Body of pancreas (tissue), 4 donors: ENCODE measurements around the gene KRT32. TPM values are rescaled to one million over a fixed set of nuclear protein-coding genes. Genes with fewer than 3 reads are reported as not detected.

Source experiments
- ATAC-seq: fragments of 150-250 bp; one replicate; pipeline ENCODE4 v1.9.1; 2016
- DNase-seq, 4 donors: peaks; one replicate each; pipeline ENCODE4 v3.0.0-alpha.2; 2019
- H3K27ac ChIP-seq, 4 donors: fragments of 200-600 bp; sonication (generic); 1 replicate in 3 of 4; 2 replicates in 1 of 4; pipeline versions ENCODE4 v1.5.1 to v1.6.1; 2016 to 2019; ENCODE audit warnings: mild to moderate bottlenecking in 1 of 4, mixed read lengths in 1 of 4, moderate library complexity in 1 of 4
- H3K27me3 ChIP-seq, 2 donors: fragments of 200-600 bp; sonication (generic); one replicate each; pipeline ENCODE4 v1.6.0; 2016; ENCODE audit warnings: mild to moderate bottlenecking in 1 of 2
- H3K36me3 ChIP-seq, 2 donors: fragments of 200-600 bp; sonication (generic); replicated peaks in 1 of 2; 2 replicates each; pipeline ENCODE4 v1.5.1; 2016; ENCODE audit warnings: low read depth in 2 of 2; ENCODE audit not compliant: insufficient read depth in 1 of 2
- H3K4me1 ChIP-seq: fragments of 200-600 bp; sonication (generic); one replicate; pipeline ENCODE4 v1.6.0; 2016
- H3K4me3 ChIP-seq, 2 donors: fragments of 200-600 bp; sonication (generic); 1 replicate in 1 of 2; 2 replicates in 1 of 2; pipeline ENCODE4 v1.5.1; 2016 to 2019
- H3K9me3 ChIP-seq, 3 donors: fragments of 200-600 bp; sonication (generic); 1 replicate in 2 of 3; 2 replicates in 1 of 3; pipeline ENCODE4 v1.5.1; 2016
- CTCF ChIP-seq, 7 experiments: fragments of 450-650 bp in 4 of 7; fragments of 200-600 bp in 3 of 7; sonication (generic) in 3 of 7; IDR thresholded peaks; one replicate each; pipeline ENCODE4 v1.5.1; 2016 to 2019; ENCODE audit warnings: antibody characterized with exemption in 7 of 7
- POLR2A ChIP-seq, 3 donors: fragments of 450-650 bp; IDR thresholded peaks; one replicate each; pipeline ENCODE4 v1.6.1; 2016; ENCODE audit warnings: antibody characterized with exemption in 3 of 3, mild to moderate bottlenecking in 2 of 3
- WGBS, 2 donors: methylation state at CpG; one replicate each; pipeline ENCODE4 v1.1.5; 2017; 5-methylcytosine and 5-hydroxymethylcytosine counted together
- intact Hi-C: fragments of 100-400 bp; cut with DNase I; formaldehyde crosslinking; loops from one replicate; pipeline ENCODE4 v1.15.1; 2023
- total RNA-seq, 2 donors: library from RNA; depleted of rRNA; stranded (reverse); fragments of >200 nt; gene quantifications; one replicate each; pipeline ENCODE4 v1.1.0, GENCODE V29; 2016

Gene KRT32
- total RNA-seq: not detected

- Histone ChIP-seq H3K27ac (no peak within 1 kb of the TSS), H3K36me3 (no peaks in the 10 kb centered on the region), H3K4me3 (no peak within 1 kb of the TSS), H3K4me1 (no peaks in the 10 kb centered on the region), H3K27me3 (no peaks in the 10 kb centered on the region), H3K9me3 (no peaks in the 10 kb centered on the region)
- 82 to 98% methylated on average over 5 to 14 of the region's 14 CpGs for WGBS, 2 donors
- DNase-seq: no peak
- intact Hi-C loops: no loop called here
- TF ChIP-seq POLR2A (IDR thresholded peaks at IDR 0.05) (no peak), CTCF (IDR thresholded peaks at IDR 0.05) (no peak)
- no peak for ATAC-seq
Measured at GRCh38 chr17:41466988-41467387, at the start of gene KRT32. Gene KRT32 (minus strand): TSS chr17:41467386. CDS start chr17:41467325, 61 bp downstream.

GRCh38 chr17:41516830-41517283 lies 49.7 kb upstream of the KRT32 start:
- DNase-seq: no peak
- Histone ChIP-seq H3K27me3 (no peaks in the 10 kb centered on the region), H3K36me3 (no peaks in the 10 kb centered on the region), H3K9me3 (no peaks in the 10 kb centered on the region), H3K4me1 (peaks cover 29% of the 10 kb centered on the region), H3K4me3 (no peak overlapping the region), H3K27ac (no peak overlapping the region)
- TF ChIP-seq POLR2A (IDR thresholded peaks at IDR 0.05) (no peak), CTCF (IDR thresholded peaks at IDR 0.05) (no peak)
- WGBS, 2 donors: 75 to 82% methylated on average over 14 of the region's 14 CpGs
- ATAC-seq: no peak
- intact Hi-C loops: no loop called here

GRCh38 chr17:41516147-41516829 lies 49.1 kb upstream of the KRT32 start:
- H3K4me3 ChIP-seq: no peak overlapping the region
- no peak for ATAC-seq
- 78 to 83% methylated on average over 9 to 14 of the region's 14 CpGs for WGBS, 2 donors

GRCh38 chr17:41513168-41513547 lies 46.0 kb upstream of the KRT32 start:
- Histone ChIP-seq H3K36me3 (no peaks in the 10 kb centered on the region), H3K4me3 (no peak overlapping the region), H3K4me1 (no peaks in the 10 kb centered on the region), H3K27ac (no peak overlapping the region), H3K27me3 (no peaks in the 10 kb centered on the region), H3K9me3 (no peaks in the 10 kb centered on the region)
- DNase-seq: no peak
- TF ChIP-seq CTCF (IDR thresholded peaks at IDR 0.05): no peak
- no peak for TF ChIP-seq POLR2A (IDR thresholded peaks at IDR 0.05)
- intact Hi-C loops: no loop called here
- ATAC-seq: no peak
- WGBS, 2 donors: 76 to 79% methylated on average over 4 to 5 of the region's 5 CpGs

More at GRCh38 chr17:41516147-41516829, 49.1 kb upstream of the KRT32 start:
- Histone ChIP-seq H3K27me3 (no peaks in the 10 kb centered on the region), H3K36me3 (no peaks in the 10 kb centered on the region), H3K9me3 (no peaks in the 10 kb centered on the region), H3K4me1 (peaks cover 23% of the 10 kb centered on the region), H3K27ac (no peak overlapping the region)
- intact Hi-C loops: no loop called here
- TF ChIP-seq POLR2A (IDR thresholded peaks at IDR 0.05) (no peak), CTCF (IDR thresholded peaks at IDR 0.05) (no peak)
- DNase-seq: no peak
